DMS114 treated with DMSO at 0.1 percent for 48 hours (cell line): ENCODE measurements around the gene OXER1.

Experiments
- DNase-seq: peaks from one replicate; lab custom pipeline; 2025; ENCODE audit not compliant: unreplicated experiment; lab: John Stamatoyannopoulos, UW

OXER1 gene

DNA sequence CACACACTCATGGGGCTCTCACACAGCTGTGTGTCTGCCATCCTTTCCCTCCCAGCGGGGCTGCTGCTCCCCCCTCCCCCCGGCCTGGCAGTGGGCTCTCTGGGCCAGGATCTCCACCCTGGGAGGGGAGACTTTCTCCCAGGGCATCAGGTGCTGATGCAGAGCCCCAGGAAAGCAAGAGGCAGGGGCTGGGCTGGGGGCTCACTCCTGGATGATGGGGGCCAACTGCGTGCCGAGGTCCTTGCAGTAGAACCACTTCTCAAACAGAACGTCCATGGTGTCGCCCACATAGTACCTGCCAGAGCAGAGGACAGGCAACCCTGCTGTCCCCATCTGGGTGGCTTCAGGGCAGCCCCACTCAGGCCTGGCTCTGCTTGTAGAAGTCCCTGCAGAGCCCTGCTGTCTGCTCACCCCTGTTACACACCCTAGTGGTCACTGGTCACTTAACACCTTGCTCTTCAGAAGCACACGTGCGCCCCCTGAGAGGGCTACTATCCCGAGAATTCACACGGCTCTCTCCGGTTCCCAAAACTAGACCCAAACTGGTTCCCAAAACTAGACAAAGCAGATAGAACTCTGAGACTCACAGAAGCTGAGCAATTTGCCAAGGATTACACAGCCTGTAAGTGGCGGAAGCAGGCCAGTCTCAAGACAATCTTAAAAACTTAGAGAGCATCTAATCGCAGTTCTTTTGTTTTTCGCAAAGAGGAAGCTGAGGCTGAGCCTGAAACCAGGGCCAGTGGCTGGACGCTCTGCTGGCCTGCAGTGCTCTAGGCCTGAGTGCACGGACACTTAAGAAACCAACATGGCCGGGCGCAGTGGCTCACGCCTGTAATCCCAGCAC lies 6.6 kb upstream of the OXER1 start:
- DNase-seq: no peak

DNA sequence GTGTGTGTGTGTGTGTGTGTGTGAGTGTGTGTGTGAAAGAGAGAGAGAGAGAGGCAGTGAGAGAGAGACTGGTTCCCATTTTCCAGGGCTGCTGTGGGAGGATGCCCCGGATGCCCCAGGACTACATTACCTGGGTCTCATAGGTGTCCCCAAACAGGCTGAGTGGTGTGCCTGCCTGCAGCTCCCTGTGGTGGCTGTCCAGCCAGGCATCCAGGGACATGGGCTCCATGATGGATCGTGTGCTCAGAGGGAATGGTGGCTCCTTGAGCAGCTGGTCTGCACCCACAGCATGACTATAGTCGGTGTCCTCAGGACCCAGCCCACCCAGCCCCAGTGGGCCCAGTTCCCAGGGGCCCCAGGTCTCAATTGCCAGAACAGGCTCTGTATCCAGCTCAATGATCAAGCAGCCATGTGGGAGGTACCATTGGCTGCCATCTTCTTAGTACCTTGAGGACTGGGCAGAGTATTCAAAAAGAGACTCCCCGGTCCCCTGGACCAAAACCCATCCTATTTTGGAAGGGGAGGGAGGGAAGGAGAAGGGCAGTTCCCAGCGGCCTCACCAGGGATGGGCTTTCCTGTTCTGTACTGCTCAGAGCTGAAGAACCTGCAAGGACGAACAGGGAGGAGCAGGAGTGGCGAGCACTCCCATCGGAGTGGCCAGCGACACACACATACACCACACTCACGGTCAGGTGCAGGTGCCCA lies 5.8 kb upstream of the OXER1 start:
- no peak for DNase-seq

DNA sequence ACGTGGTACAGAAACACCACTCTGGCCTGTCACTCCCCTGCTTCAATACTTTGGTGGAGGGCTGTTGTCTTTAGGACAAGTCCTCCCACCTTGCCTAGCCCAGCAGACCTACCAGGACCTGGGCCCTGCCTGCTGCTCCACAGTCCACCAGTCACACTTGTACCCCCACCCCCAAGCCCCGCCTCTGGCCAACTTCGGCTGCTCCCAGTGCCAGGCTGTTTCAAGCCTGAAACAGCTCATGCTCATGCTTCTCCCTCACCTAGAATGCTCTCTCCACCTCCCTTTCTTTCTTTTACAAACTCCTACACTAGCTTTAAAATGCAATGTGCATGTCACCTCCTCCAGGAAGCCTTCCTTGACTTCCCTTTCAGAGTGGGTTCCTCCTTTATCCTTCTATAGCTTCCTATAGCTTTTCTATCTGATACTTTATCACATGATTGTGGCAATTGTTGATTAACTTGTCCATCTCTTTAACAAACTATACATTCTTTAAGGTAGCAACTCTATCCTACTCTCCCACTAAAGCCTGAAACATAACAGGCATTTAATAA lies 4.8 kb upstream of the OXER1 start:
- no peak for DNase-seq

DNA sequence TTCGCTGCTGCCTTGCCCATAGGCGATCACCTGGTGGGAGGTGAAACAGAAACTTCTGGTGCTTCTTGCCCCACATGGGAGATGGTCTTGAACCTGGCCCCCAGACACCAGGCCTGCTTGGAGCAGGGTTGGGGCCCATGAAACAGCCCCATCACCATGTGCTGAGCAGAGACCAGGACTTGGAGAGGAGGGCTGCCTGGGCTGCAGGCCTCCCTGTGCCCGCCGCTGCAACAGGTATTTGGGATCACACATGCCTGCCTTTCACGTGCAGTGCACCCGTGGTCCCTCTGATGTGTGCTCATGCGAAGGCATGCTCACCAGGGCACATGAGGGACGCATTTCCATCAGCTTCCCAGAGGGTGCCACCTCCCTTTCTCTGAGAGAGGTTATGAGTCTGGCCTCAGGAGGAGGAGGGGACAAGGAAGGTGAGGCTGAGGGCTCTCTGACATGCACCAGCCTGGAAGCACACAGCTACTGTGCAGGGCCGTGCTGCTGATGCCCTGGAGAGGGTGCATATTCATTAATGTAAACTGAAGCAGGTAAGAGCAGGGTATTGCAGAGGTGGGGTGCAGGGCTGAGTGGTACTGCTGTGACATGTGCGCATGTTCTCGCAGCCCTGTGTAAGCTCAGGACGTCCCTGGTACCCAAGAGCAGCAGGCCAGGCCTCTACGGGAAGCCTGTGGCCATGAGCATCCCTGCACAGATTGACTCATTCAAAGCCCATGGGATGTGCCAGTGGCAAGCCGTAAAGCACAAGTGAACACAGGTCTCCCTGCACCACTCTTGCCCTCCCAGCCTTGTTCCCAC lies 4.2 kb upstream of the OXER1 start:
- no peak for DNase-seq

DNA sequence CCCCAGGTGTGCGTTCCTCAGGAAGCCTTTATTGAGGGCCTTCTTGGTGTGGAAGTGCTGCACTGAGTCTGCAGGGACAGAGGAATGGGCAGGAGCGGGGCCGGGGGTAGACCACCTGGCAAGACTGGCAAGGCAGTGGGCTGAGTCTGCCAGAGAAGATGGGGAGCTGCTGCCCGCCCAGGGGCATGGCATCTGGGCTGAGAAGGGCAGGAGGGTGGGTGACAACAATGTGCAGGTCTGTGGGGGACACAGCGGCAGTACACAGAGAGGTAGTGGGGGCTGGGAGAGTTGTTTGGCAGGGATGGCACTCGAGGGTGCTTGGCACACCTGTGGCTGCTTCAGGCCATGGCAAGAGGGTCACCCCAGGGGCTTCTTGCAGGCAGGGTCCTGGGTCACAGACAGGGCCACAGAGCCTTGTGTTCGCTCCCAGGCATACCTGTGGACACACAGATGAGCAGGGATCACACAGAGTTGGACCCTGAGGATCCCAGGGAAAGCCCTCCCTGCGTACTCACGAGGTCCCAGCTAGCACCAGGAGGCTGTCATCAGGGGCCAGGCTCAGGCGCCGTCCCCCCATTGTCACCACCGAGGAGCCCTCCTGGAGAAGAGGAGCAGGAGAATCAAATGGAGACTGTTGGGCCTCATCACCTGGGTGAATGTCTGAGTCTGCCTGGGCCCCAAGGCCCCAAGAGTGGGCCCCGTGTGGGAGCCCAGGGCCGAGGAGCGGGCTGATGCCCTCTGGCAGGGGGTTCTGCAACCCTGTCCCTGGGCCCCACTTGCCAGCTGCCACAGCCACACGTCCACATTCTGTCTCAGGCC lies 3.4 kb upstream of the OXER1 start:
- DNase-seq: no peak

DNA sequence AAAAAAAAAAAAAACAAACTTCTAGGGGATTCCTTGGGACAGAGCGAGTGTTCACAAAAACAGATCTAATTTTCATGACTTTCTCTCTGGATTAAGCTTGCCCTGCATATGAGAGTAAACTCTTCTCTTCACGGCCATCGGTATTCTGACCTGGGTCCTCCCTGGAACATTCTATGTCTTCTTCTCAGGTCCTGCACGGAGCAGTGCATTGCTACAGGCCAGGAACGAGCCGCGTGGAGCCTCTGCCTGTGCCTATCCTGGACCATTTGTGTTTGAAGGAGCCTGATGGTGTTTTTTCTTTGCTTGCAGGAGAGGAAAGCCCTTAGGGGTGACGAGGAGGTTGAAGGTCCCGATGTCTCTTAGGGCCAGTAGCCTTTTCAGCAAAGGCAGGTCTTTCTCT lies 1.8 kb upstream of the OXER1 start:
- no peak for DNase-seq

DNA sequence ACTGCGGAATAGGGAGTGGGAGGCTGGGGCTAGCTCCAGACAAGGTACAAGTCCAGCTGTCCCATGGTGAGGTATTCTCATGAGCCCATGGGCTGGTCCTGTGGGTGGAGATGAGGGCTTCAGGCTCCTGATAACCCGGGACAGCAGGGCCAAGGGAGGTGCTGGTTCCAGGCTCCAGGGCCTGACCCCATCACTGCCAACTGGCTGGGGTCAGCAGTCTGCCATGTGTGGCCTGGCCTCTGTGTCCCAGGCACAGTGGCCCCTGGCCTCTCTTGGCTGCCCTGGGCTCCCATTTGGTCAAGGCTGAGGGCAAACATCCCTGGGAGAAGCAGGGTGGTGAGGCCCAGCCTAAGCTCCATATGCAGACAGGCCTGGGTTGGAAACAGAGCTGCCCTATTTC lies 966 bp upstream of the OXER1 start:
- DNase-seq: no peak

DNA sequence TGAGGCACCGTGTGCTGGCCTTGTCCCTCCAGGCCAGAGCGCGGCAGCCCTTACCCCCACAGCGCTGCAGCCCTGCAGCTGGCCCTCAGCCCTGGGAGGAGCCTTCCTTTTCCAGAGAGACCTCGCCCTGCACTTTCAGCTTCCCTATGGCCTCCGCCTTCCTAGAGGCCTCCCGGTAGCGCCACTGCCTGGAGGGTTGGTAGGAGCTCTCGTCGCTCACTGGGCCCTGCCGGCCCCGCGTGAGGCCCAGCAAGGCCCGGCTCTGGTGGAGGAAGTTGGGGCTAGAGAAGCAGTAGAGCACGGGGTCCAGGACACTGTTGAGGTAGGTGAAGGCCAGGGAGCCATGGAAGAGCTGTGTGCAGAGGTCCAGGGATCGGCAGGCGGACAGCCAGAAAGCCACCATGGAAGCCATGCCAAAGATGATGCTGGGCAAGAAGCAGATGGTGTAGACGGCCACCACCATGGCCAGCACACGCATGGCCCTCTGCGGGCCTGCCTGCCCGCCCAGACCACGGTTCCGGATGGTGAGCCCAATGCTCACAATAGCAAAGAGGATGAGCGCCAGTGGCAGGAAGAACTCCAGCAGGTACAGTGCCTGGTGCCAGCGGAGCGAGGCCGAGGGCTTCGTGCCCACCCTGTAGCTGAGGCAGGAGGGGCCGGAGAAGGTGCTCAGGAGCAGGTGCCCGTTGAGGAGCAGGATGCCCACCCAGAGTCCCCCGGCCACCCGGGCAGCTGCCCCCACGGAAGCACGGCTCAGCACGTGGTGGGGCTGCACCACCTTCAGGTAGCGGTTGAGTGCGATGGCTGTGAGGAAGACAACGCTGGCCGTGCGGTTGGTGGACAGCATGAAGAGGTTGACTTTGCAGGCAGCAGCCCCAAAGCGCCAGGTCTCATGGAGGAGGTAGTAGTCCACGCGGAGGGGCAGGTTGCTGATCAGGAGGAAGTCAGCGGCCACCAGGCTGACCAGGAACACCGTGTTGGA lies 821 bp downstream of the OXER1 start:
- DNase-seq: no peak

DNA sequence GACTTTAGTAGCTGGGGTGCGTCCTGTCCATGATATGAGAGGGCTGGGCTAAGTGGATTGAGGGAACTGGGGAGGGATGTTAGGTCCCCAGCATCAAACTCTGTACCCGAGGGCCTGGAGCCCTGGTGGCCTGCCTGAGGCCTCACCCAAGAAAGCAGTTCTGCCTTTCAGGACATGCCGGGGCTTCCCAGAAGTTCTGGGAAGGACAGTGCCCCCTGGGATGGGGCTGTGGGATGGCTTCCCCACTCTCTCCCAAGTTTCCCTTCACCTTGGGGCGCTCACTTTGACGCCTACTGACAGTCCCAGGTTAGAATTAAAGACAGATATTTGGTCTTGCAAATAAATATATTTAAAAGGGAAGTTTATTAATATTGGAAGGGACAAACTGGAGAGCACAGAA lies 1.8 kb downstream of the OXER1 start:
- no peak for DNase-seq

DNA sequence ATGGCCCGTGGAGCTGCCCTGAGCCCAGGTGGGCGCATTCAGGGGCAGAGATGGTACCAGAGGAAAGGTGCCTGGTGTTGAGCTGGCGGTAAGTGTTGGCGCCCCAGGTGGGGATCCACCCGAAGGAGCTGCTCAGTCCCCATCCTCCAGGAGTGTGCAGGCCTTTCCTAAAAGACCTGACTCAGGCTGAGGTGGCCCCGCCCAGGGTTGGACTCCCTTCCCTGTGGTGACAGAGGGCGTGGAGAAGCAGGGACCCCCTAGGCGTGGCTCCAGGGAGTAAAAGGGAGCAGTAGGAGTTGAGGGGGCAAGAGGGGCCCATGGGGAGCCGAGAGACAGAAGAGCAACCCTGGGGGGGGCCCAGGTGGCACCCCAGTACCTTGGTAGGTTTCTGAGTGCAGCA lies 2.4 kb downstream of the OXER1 start:
- DNase-seq: no peak

DNA sequence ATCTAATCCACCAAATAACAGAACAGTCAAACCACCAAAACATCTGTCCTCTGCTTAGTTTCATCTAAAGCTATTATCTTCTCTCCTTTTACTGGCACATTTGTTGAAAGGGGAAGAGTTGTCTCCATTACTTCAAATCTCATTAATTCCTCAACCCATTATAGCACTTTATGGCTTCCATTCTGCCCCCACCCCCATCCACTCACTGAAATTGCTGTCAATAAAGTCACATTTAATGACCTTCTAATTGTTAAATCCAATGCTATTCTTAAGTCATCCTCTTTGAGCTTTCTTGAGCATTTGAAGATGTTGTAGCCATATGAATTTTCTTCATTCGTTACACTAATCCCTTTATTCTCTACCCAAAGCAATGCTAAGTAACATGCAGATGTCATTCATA lies 5.2 kb downstream of the OXER1 start:
- DNase-seq: no peak

DNA sequence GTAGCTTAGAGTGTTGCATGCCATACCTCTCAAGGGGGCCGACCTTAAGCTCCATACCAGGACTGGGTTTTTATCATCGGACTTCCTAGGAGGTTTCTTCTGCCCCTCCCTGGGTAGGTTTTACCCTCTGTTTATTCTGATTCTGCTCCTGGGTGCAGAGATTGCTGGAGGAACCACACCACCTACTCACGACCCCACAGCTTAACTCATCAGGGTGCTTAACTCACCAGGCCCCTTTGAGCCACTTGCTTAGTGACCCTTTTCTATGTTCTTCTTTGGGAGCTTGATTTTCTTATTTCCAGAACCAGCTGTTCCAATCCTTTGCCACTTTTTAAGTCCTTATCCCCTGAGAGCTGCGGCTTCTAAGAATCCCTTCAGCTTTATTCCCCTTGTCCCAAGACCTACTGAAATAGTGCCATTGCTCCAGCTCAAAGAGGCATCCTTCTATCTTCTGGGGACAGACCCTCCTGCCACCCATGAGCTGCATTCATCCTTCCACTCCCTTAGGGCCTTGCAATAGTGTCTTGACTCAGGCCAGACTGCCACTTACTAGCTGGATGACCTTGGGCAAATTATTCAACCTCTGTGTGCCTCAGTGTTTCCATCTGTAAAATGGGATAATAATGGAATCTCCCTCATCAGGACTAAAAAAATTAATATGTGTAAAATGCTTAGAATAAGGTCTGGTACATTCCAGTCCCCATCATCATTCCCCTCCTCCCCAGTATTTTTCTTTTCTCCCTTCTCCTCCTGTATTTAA lies 5.8 kb downstream of the OXER1 start:
- DNase-seq: no peak

DNA sequence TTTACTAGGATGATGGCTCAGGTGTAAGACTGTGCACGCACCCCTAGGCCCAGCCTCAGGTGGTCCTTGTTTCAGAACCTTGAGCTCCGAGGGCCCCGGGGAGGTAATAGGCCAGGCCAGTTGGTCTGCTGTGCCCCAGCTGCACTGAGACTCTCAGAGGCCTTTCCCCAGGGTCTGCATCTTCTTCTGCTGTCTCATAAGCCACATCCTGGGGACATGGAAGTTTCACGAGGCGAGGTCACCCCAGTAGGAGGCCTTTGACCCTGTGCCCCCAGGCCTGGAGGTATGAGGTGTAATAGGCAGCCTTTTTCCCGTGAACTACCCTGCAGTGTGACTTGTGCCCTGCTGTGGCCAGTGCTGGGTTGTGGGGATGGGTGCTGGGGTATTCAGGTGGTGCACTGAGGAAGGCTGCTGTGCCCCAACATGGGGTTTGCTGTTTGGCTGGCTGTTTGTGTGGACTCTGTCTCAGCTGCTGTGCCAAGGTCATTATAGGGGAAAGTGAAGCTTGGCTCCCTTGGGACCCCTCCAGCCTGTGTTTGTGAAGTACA lies 6.9 kb downstream of the OXER1 start:
- no peak for DNase-seq

DNA sequence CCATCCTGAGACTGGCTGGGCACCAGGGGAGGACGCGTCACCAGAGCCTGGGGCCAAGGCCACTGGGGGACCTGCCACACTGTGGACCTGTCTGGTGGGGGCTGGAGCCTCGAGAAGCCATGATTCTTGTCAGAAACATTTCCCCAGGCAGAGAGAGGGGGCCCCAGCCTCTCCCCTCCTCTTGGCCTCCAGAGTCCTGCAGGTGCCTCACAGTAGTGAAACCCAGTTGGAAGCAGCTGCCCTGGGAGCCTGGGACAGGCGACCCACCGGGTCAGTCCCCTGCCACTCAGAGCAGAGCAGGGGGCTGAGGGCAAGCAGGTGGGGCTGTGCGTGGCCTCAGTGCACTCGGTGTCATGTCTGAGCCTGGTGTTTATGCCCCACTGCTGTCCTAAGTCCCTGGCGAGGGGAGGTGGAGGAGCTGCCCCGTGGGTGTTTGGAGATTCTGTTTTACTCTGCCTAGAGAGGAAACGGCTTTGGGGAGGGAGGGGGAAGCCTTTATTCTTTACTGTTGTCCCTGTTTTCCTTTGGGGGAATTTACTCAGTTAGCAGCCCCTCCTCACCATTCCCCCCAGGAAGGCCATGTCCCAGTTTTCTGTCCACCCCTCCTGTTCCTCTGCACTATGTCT lies 7.7 kb downstream of the OXER1 start:
- no peak for DNase-seq

DNA sequence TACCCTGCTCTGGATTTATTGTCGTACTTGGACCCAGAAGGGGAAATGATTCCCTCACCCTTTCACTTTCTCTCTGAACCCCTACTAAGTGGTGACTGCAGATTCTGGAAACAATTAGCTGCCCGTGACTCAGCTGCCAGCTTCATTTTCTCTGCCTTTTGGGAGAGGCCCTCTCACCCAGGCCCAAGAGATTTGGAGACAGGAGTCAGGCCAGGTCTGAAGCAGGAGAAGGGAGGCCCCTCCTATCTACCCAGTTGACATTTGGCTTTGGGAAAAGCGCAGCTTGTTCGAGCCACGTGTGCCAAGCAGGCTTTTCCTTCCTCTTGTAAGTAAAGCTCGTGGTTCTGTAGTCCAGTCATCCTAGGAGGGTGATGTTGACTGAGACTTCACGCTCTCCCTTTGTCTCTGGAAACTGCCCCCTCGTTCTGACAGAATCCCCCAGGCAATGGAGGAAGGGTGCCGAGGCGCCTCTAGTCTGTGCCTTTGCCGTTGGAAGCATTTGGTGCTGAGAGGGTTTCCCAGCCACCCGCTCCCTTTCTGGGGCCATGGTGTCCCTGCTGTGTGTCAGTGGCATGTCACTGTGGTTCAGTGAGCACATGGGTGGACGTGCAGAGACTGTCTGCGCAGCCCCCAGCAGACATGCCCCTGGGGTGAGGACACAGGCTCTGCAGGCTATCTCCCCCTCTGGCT lies 8.6 kb downstream of the OXER1 start:
- no peak for DNase-seq

DNA sequence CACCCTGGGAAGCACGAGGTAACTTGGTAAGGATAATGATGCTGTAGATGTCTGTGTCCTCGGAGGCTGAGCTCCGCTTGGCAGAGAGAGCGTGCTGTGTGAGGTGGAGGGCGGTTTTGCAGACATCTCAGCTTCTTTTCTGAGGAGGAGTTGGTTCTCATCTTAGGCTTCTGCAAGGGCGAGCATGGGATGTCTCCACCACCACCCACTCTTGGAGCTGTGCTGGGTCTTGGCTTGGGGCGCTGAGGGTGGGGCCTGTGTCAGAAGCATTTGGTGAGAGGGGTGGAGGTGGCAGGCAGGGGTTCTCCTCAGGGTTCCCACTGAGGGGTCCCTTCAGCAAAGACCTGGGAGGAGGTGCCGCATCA lies 9.2 kb downstream of the OXER1 start:
- no peak for DNase-seq

DNA sequence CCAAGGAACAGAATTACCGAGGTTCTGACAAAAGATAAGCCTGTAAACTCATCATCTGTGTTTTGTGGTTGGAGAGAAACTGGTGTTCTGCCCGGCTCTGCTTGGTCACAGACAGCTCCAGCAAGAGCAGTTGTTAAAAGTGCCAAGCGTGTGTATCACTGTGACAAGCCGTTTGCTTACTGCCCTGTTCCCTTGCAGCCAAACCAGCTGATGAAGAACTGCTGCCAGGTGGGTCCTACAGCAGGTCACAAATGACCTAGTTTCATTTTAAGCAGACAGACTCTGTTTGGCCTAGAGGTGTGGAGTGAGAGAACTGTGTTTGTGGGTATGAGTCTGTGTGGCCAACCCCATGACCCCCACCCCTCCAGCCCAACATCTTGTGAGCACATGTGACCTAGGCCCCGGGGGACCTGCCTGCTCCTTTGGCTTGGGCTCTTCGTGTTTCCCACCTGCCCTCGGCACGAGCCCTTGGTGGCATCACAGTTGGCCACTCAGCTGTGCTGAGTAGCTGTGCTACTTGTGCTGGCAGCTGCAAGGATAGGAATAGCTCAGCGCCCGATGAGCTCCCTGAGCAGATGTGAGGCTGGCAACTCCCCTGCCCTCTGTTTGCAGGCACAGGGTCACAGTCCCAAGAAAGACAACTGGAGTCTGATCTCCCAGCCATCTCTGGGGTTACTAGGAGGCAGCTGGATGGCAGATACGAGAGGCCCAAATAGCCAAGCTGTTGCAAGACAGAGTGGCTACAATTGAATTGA lies 9.7 kb downstream of the OXER1 start:
- DNase-seq: no peak
